SK-N-SH (cell line): Measurements from ENCODE around the gene BCAS3.

ENCODE experiments used
- CTCF ChIP-seq: fragments of 200-600 bp; sonication (generic); IDR thresholded peaks from 2 replicates; pipeline ENCODE4 v1.6.1; 2017; ENCODE audit warnings: antibody characterized with exemption, mild to moderate bottlenecking, moderate library complexity
- EP300 ChIP-seq, 2 experiments: IDR thresholded peaks; 2 replicates each; pipeline versions ENCODE4 v1.4.0 to v1.6.1; 2012; ENCODE audit warnings: borderline replicate concordance in 1 of 2, low read depth in 1 of 2, low read length in 1 of 2
- GABPA ChIP-seq: IDR thresholded peaks from 2 replicates; pipeline ENCODE4 v1.4.0; 2012; ENCODE audit warnings: low read depth, mild to moderate bottlenecking
- POLR2AphosphoS5 ChIP-seq: IDR thresholded peaks from 2 replicates; pipeline ENCODE4 v1.6.1; 2012; ENCODE audit warnings: low read depth, low read length
- RXRA ChIP-seq: IDR thresholded peaks from 2 replicates; pipeline ENCODE4 v1.4.0; 2012; ENCODE audit warnings: low read depth, mild to moderate bottlenecking, borderline replicate concordance
- TAF1 ChIP-seq: IDR thresholded peaks from 2 replicates; pipeline ENCODE4 v1.6.1; 2012; ENCODE audit warnings: low read depth, mild to moderate bottlenecking, low read length, moderate library complexity, borderline replicate concordance
- TF ChIP-seq, protein P1 (sequence below): IDR thresholded peaks from 2 replicates; pipeline ENCODE4 v1.4.0; 2012; ENCODE audit warnings: low read depth

DNA sequence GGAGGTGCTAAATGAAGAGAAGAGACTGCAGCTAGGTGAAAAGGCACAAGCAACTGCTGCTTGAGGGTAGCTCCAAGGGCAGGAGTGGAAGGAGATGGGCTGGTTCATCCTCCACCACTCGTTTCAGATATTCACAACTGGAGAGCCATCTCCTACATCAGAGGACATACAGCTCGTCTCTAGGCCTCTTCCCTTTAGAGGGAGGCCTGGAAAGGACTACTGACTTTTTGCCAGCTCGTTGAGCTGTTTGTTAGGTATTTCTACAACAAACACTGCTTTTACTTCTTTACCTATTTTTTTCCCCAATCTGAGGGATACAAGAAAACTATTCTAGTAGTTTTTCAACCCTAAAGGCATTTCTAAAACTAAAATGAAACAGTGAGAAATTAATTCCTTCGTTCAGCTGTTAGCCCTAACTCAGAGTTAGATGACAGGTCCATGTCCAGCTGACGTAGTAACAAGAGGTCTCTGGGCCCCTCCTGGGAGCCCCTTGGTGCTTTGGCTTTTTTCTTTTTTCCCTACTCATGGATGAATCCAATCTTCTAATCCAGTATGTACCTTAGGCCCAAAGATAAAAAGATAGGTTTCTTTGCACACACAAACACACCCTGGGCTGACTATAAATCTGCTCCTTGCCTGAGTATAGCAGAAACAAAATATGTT is 674.2 kb downstream of the BCAS3 start:
- TF ChIP-seq CTCF (no peak), GABPA (no peak), POLR2AphosphoS5 (no peak), RXRA (no peak), TAF1 (no peak), EP300 (IDR thresholded peaks at IDR 0.05; ENCODE audit: borderline replicate concordance in 1 of 2, low read depth in 1 of 2, low read length in 1 of 2) (no peak)
- TF ChIP-seq, protein P1, sequence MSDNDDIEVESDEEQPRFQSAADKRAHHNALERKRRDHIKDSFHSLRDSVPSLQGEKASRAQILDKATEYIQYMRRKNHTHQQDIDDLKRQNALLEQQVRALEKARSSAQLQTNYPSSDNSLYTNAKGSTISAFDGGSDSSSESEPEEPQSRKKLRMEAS: no peak
